ENCODE data around the gene DDAH2. TPM values are rescaled to one million over a fixed set of nuclear protein-coding genes. Genes with fewer than 3 reads are reported as not detected.
"Not testable (repeated sequence)": the region's sequence is repeated elsewhere in the genome, so short reads cannot be mapped to it uniquely, and the experiment has no call there.

Gene DDAH2
- total RNA-seq, 1 donor from 2014 or later: 72.4 TPM

- Histone ChIP-seq H3K4me3 (ENCODE audit: insufficient read depth, low read depth, low read length) (no peak overlapping the region), H3K27me3 (ENCODE audit: insufficient read depth, low read length) (peaks cover 2% of the 10 kb centered on the region), H3K9me3 (ENCODE audit: insufficient read depth, low read depth, low read length) (no peaks in the 10 kb centered on the region), H3K4me2 (ENCODE audit: low read length) (no peak overlapping the region), H3K36me3 (ENCODE audit: insufficient read depth, low read length) (no peaks in the 10 kb centered on the region), H3K79me2 (ENCODE audit: insufficient read depth, low read length) (no peaks in the 10 kb centered on the region), H2AFZ (ENCODE audit: low read depth, low read length) (no peak overlapping the region), H3K9ac (ENCODE audit: low read length) (no peak overlapping the region), H4K20me1 (ENCODE audit: insufficient read depth, low read length) (no peaks in the 10 kb centered on the region), H3K4me1 (ENCODE audit: insufficient read depth, low read length) (no peaks in the 10 kb centered on the region), H3K27ac (ENCODE audit: low read depth, low read length) (no peak overlapping the region)
- H3K36me3 Mint-ChIP-seq (ENCODE audit: low read depth, unreplicated experiment): peaks cover 2% of the 10 kb centered on the region
- TF ChIP-seq CTCF (IDR thresholded peaks at IDR 0.05; ENCODE audit: insufficient read depth, low read depth, low read length) (no peak), EZH2 (IDR thresholded peaks at IDR 0.05; ENCODE audit: insufficient read depth, low read length) (no peak)
- peaks cover 6% of the 10 kb centered on the region for H3K4me1 Mint-ChIP-seq (ENCODE audit: low read depth, unreplicated experiment)
- DNase-seq (ENCODE audit: low read depth): no peak
- H3K4me3 Mint-ChIP-seq (ENCODE audit: unreplicated experiment): no peak overlapping the region
- no peak overlapping the region for H3K27ac Mint-ChIP-seq (ENCODE audit: unreplicated experiment)
- H3K27me3 Mint-ChIP-seq (ENCODE audit: low read depth, unreplicated experiment): peaks cover 20% of the 10 kb centered on the region
- FAIRE-seq: no peak
- no peaks in the 10 kb centered on the region for H3K9me3 Mint-ChIP-seq (ENCODE audit: unreplicated experiment)
Observed at GRCh38 chr6:31710523-31711219, 18.4 kb downstream of the DDAH2 start.

- DNase-seq (ENCODE audit: low read depth); FAIRE-seq; H3K4me1 Mint-ChIP-seq (ENCODE audit: low read depth, unreplicated experiment); H3K27me3 ChIP-seq (ENCODE audit: insufficient read depth, low read length); H3K9ac ChIP-seq (ENCODE audit: low read length); H3K4me1 ChIP-seq (ENCODE audit: insufficient read depth, low read length); H3K79me2 ChIP-seq (ENCODE audit: insufficient read depth, low read length); H3K27ac Mint-ChIP-seq (ENCODE audit: unreplicated experiment); H4K20me1 ChIP-seq (ENCODE audit: insufficient read depth, low read length); H3K9me3 ChIP-seq (ENCODE audit: insufficient read depth, low read depth, low read length); H3K4me3 Mint-ChIP-seq (ENCODE audit: unreplicated experiment); H3K4me2 ChIP-seq (ENCODE audit: low read length); H2AFZ ChIP-seq (ENCODE audit: low read depth, low read length); H3K36me3 ChIP-seq (ENCODE audit: insufficient read depth, low read length); H3K9me3 Mint-ChIP-seq (ENCODE audit: unreplicated experiment); H3K4me3 ChIP-seq (ENCODE audit: insufficient read depth, low read depth, low read length); H3K27ac ChIP-seq (ENCODE audit: low read depth, low read length); H3K36me3 Mint-ChIP-seq (ENCODE audit: low read depth, unreplicated experiment): not testable (repeated sequence)
- peaks cover 20% of the 10 kb centered on the region for H3K27me3 Mint-ChIP-seq (ENCODE audit: low read depth, unreplicated experiment)
Observed at GRCh38 chr6:31709157-31709556, 19.9 kb downstream of the DDAH2 start.

- H3K79me2 ChIP-seq (ENCODE audit: insufficient read depth, low read length): no peaks in the 10 kb centered on the region
- Mint-ChIP-seq H3K27me3 (ENCODE audit: low read depth, unreplicated experiment) (peaks cover 20% of the 10 kb centered on the region), H3K36me3 (ENCODE audit: low read depth, unreplicated experiment) (peaks cover 2% of the 10 kb centered on the region), H3K4me1 (ENCODE audit: low read depth, unreplicated experiment) (peaks cover 2% of the 10 kb centered on the region), H3K9me3 (ENCODE audit: unreplicated experiment) (no peaks in the 10 kb centered on the region), H3K27ac (ENCODE audit: unreplicated experiment) (no peak overlapping the region), H3K4me3 (ENCODE audit: unreplicated experiment) (no peak overlapping the region)
- TF ChIP-seq EZH2 (IDR thresholded peaks at IDR 0.05; ENCODE audit: insufficient read depth, low read length): no peak
- TF ChIP-seq CTCF (IDR thresholded peaks at IDR 0.05; ENCODE audit: insufficient read depth, low read depth, low read length): no peak
- H3K27me3 ChIP-seq (ENCODE audit: insufficient read depth, low read length): peaks cover 2% of the 10 kb centered on the region
- H3K9ac ChIP-seq (ENCODE audit: low read length): no peak overlapping the region
- no peaks in the 10 kb centered on the region for H4K20me1 ChIP-seq (ENCODE audit: insufficient read depth, low read length)
- FAIRE-seq: no peak
- no peak for DNase-seq (ENCODE audit: low read depth)
- H2AFZ ChIP-seq (ENCODE audit: low read depth, low read length): no peak overlapping the region
- no peak overlapping the region for H3K4me2 ChIP-seq (ENCODE audit: low read length)
- no peaks in the 10 kb centered on the region for H3K9me3 ChIP-seq (ENCODE audit: insufficient read depth, low read depth, low read length)
- H3K36me3 ChIP-seq (ENCODE audit: insufficient read depth, low read length): no peaks in the 10 kb centered on the region
- no peak overlapping the region for H3K27ac ChIP-seq (ENCODE audit: low read depth, low read length)
- H3K4me3 ChIP-seq (ENCODE audit: insufficient read depth, low read depth, low read length): no peak overlapping the region
- peaks cover 6% of the 10 kb centered on the region for H3K4me1 ChIP-seq (ENCODE audit: insufficient read depth, low read length)
Observed at GRCh38 chr6:31708224-31708623, 20.9 kb downstream of the DDAH2 start.
